C4-2B (cell line): ENCODE data around the gene SLC25A19.

Experiments
- H3K27ac ChIP-seq: fragments of 450-650 bp; 2 replicates; pipeline ENCODE4 v1.5.1; 2017
- ZFX ChIP-seq: fragments of 450-650 bp; IDR thresholded peaks from 2 replicates; pipeline ENCODE4 v1.6.1; 2017
- TF ChIP-seq, protein P1 (sequence below): fragments of 450-650 bp; conservative IDR thresholded peaks from 2 replicates; pipeline ENCODE4 v1.5.1; 2017; ENCODE audit warnings: mild to moderate bottlenecking

SLC25A19 gene

GRCh38 chr17:75239214-75239613 lies 50.0 kb downstream of the SLC25A19 start:
- no peak overlapping the region for H3K27ac ChIP-seq
- TF ChIP-seq, protein P1, sequence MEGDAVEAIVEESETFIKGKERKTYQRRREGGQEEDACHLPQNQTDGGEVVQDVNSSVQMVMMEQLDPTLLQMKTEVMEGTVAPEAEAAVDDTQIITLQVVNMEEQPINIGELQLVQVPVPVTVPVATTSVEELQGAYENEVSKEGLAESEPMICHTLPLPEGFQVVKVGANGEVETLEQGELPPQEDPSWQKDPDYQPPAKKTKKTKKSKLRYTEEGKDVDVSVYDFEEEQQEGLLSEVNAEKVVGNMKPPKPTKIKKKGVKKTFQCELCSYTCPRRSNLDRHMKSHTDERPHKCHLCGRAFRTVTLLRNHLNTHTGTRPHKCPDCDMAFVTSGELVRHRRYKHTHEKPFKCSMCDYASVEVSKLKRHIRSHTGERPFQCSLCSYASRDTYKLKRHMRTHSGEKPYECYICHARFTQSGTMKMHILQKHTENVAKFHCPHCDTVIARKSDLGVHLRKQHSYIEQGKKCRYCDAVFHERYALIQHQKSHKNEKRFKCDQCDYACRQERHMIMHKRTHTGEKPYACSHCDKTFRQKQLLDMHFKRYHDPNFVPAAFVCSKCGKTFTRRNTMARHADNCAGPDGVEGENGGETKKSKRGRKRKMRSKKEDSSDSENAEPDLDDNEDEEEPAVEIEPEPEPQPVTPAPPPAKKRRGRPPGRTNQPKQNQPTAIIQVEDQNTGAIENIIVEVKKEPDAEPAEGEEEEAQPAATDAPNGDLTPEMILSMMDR = no peak
- TF ChIP-seq ZFX = no peak

- H3K27ac ChIP-seq = no peak overlapping the region
- no peak for TF ChIP-seq ZFX
- TF ChIP-seq, protein P1 = peak; percentile 94
Observed at GRCh38 chr17:75238684-75239191, 50.5 kb downstream of the SLC25A19 start.

GRCh38 chr17:75238020-75238580 lies 51.1 kb downstream of the SLC25A19 start:
- H3K27ac ChIP-seq = no peak overlapping the region
- TF ChIP-seq ZFX = no peak
- TF ChIP-seq, protein P1 = no peak

DNA sequence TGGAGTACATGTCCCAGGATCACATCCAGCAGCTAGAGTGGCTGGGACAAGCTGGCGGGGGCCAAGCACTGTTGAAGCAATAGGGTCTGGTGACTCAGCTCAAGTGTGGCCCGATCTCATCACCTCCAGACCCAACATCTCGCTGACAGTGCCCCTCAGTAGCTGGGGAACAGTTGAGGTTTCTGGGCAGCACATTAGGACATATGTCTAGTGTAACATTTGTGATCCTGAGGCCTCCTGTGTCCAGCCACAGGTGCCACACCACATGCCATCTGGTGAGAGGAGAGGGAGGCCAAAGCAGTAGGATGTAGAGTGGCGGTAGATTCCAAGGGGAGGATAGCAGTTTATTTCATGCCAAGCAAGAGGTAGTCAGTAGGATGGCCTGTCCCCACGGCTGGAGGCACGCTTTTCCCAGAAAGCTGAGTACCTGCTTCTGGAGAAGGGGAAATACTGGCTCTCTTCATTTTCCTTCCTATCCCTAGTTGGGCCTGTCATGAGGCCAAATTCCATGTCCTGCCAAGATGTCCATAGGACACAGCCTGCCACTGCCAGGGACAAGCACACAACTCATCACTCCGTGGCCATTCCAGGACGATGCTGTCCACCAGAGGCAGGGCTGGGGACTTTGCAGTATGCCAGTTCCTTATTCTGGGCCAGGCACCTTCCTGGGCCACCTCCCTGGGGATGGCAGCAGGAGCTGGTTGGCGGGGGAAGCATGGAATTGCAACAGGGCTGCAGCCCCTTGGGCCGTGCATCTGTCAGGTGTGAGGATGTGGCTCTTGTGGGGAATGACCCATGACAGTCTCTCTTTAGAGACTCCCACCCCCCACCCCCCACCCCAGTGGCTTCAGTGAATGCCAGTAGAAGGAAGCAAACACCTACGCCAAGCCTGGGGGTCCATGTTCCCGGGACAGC lies 51.9 kb downstream of the SLC25A19 start:
- no peak overlapping the region for H3K27ac ChIP-seq
- TF ChIP-seq ZFX = no peak
- TF ChIP-seq, protein P1 = no peak

DNA sequence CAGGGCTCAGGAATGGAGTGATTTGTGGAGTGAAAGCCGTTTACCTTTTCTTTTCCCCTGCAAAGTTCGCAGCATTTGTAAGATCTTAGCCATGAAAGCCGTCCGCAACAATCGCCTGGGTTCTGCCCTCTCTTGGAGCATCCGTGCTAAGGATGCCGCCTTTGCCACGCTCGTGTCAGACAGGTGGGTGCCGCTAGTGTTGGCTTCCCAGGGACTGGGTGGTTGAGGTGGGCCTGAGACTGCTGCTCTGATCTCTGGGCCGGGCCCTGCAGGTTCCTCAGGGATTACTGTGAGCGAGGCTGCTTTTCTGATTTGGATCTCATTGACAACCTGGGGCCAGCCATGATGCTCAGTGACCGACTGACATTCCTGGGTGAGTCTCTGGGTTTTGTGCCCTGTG lies 56.4 kb downstream of the SLC25A19 start:
- TF ChIP-seq, protein P1 = no peak
- no peak for TF ChIP-seq ZFX
- no peak overlapping the region for H3K27ac ChIP-seq

DNA sequence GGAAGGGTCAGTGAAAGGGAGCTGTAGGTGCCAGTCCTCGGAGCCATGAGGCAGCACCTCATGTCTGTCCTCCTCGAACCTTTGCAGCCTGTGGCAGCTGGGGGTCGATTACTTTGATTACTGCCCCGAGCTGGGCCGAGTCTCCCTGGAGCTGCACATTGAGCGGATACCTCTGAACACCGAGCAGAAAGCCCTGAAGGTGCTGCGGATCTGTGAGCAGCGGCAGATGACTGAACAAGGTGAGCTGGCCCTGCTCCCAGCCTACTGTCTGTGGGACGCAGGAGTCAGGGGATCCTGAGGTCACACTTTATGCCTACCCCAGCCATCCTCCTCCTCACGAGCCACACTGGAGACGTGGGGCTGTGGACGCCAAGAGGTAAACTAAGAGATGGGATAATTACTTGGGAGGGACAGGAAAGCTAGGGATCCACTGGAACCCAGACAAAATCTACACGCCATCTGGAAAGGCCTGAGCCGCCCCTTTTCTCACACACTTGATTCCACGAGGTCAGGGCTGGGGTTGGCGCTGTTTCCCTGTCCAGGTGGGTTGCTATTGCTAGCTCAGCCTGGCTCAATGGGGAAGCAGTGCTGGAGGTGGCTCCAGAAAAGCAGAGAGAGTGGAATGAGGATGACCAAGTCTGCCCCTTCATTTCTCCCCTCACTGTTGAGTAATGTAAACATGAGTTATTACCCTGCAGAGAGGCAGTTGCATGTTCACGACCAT lies 57.3 kb downstream of the SLC25A19 start:
- TF ChIP-seq, protein P1 = no peak
- no peak for TF ChIP-seq ZFX
- H3K27ac ChIP-seq = no peak overlapping the region
